Activated CD4-positive, alpha-beta memory T cell treated with anti-CD3 and anti-CD28 coated beads, Interleukin-2, amount 10 ng/mL, durations not matched to agents 7 days and 5 days (primary cell): ENCODE results near the gene EEFSEC. TPM values are rescaled to one million over a fixed set of nuclear protein-coding genes. Genes with fewer than 3 reads are reported as not detected.
"Not testable (repeated sequence)": the region's sequence is repeated elsewhere in the genome, so short reads cannot be mapped to it uniquely, and the experiment has no call there.

Experiments used
- CTCF ChIA-PET: fragments of 350-600 bp; sonication (Branson Sonifier 250); formaldehyde crosslinking; loops from one replicate; lab custom pipeline; 2021; ENCODE audit warnings: antibody characterized with exemption, inconsistent platforms; lab: Charles Lee
- POLR2A ChIA-PET: fragments of 350-600 bp; sonication (Branson Sonifier 250); formaldehyde crosslinking; loops from one replicate; lab custom pipeline; 2021; ENCODE audit warnings: antibody characterized with exemption; lab: Charles Lee
- DNase-seq: peaks from one replicate; pipeline ENCODE4 v3.0.0-alpha.2; 2020
- H3K27ac Mint-ChIP-seq: one replicate; pipeline ENCODE4 v1.8.0; 2021; ENCODE audit warnings: mild to moderate bottlenecking, mixed read lengths
- H3K27me3 Mint-ChIP-seq: one replicate; pipeline ENCODE4 v1.8.0; 2021; ENCODE audit warnings: mixed read lengths
- H3K36me3 Mint-ChIP-seq: one replicate; pipeline ENCODE4 v1.8.0; 2021; ENCODE audit warnings: low read depth, mixed read lengths
- H3K4me1 Mint-ChIP-seq: one replicate; pipeline ENCODE4 v1.8.0; 2021; ENCODE audit warnings: mixed read lengths
- H3K4me3 Mint-ChIP-seq: one replicate; pipeline ENCODE4 v1.8.0; 2021; ENCODE audit warnings: mild to moderate bottlenecking, mixed read lengths
- H3K9me3 Mint-ChIP-seq: one replicate; pipeline ENCODE4 v1.8.0; 2021; ENCODE audit warnings: mixed read lengths
- total RNA-seq, 2 experiments: library from RNA; stranded (reverse); gene quantifications; one replicate each; pipeline ENCODE4 v1.2.3, GENCODE V29; 2021

EEFSEC gene
- total RNA-seq, 2 experiments from 2014 or later, result 14.5 to 15.0 TPM

DNA sequence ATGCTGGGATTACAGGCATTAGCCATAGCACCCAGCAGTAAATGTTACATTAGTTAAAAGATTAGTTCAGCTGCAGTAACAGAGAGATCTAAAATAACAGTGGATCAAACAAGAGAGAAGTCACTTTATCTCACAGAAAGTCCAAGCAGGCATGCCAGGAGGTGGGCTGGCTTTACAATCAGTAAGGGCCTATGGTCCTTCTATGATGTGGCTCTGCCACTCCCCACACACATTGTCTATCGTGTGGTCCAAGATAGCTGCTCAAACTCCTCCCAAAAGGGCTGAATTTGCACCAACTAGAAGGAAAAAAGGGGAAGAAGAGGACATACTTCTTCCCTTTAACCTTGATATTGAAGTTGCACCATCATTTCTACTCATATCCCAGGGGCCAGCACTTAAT, 25.0 kb upstream of the EEFSEC start:
- Mint-ChIP-seq H3K4me3 (no peak overlapping the region), H3K36me3 (peaks cover 3% of the 10 kb centered on the region), H3K4me1 (peaks cover 14% of the 10 kb centered on the region), H3K9me3 (no peaks in the 10 kb centered on the region), H3K27me3 (peaks cover 1% of the 10 kb centered on the region), H3K27ac (no peak overlapping the region)
- no peak for DNase-seq
- POLR2A ChIA-PET, result interaction anchor here (2.7 kb wide), 1 partner anchor 25 kb away, joined by 12 read pairs; the partner anchor contains the start of gene EEFSEC
- CTCF ChIA-PET, result interaction anchor here (1.9 to 3.1 kb wide), 2 partner anchors 18 to 33 kb away, joined by 5 to 12 read pairs; no protein-coding TSS in a partner anchor

DNA sequence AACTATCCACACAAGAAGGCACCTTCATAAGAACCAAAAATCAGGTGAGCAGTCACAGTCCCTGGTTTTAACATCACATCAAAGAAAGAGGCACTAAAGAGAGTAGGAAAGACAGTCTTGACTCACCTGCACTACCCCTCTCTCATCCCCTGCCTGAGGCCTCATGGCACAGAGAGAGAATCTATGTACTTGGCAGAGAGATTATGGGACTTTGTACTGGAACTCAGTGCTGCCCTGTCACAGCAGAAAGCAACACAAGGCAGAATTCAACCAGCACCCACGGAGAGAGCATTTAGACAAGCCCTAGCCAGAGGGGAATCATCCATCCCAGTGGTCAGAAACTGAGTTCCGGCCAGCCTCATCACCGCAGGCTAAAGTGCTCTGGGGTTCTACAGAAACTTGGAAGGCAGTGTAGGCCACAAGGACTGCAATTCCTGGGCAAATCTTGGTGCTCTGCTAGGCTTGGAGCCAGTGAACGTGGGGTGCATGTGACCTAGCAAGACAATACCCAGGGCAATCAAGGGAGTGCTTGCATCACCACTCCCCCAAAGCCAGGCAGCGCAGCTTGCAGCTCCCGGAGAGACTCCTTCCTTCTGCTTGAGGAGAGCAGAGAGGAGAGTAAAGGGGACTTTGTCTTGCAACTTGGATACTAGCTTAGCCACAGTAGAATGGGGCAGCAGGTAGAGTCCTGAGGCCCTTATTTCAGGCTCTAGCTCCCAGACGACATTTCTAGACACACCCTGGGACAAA, 21.2 kb upstream of the EEFSEC start:
- POLR2A ChIA-PET, result interaction anchor here (1.7 to 2.1 kb wide), 3 partner anchors 9 to 37 kb away, joined by 6 to 16 read pairs (median 13); partner anchors contain the start of gene RUVBL1
- CTCF ChIA-PET, result interaction anchor here (2.2 to 3.2 kb wide), 4 partner anchors 9 to 56 kb away, joined by 7 to 144 read pairs (median 20); partner anchors contain the start of gene RUVBL1
- DNase-seq, result no peak
- Mint-ChIP-seq H3K27me3 (peaks cover 10% of the 10 kb centered on the region), H3K9me3 (no peaks in the 10 kb centered on the region), H3K27ac (no peak overlapping the region), H3K36me3 (no peaks in the 10 kb centered on the region), H3K4me3 (no peak overlapping the region), H3K4me1 (no peaks in the 10 kb centered on the region)

DNA sequence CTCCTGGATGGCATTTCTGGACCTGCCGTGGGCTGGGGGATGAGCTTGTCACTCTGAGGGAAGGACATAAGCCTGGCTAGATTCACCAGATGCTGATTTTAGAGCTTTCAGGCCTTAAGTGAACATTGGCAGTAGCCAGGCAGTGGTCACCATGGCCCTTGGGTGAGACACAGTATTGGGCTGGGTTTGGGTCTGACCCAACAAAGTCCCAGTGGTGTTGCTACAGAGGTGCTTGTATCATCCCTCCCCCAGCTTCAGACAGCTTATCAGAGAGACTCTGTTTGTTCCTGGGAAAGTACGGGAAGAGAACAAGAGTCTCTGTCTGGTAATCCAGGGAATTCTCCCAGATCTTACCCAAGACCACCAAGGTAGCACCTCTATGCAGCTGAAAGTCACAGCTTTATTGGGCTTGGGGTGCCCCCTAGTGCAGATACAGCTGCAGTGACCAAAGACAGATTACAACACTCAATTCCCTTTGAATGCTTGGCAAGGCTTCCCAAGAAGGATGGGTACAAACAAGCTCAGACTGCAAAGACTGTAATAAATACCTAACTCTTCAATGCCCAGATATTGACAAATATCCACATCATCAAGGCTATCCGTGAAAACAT, 19.9 kb upstream of the EEFSEC start:
- POLR2A ChIA-PET, result interaction anchor here (1.1 to 2.1 kb wide), 5 partner anchors 10 to 38 kb away, joined by 3 to 16 read pairs (median 6); partner anchors contain the start of gene RUVBL1

DNA sequence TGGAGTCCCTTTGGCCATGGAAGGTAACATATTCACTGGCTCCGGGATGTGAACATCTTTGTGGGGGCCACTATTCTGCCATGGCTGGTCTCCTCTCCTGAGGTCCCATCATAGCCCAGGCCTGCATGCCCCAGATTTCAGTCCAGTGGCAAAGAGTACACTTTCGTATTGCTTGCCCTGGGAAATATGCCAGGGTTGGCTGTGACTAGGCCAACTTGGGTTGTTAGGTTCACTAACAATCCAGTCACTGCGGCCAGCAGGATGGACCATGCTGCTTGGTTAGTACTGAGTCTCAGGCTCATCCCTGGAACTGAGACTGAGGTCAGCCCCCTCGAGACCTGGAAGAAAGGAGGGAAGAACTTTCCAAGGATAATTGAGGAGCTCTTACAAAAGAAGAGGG, 9.8 kb upstream of the EEFSEC start:
- CTCF ChIA-PET, result no interaction called here
- Mint-ChIP-seq H3K36me3 (no peaks in the 10 kb centered on the region), H3K27ac (no peak overlapping the region), H3K27me3 (peaks cover 12% of the 10 kb centered on the region), H3K4me3 (no peak overlapping the region), H3K9me3 (no peaks in the 10 kb centered on the region), H3K4me1 (no peaks in the 10 kb centered on the region)
- POLR2A ChIA-PET, result interaction anchor here (1.4 kb wide), 1 partner anchor 10 kb away, joined by 4 read pairs; no protein-coding TSS in a partner anchor
- DNase-seq, result no peak

More for the DNA sequence above, 19.9 kb upstream of the EEFSEC start:
- Mint-ChIP-seq H3K9me3 (no peaks in the 10 kb centered on the region), H3K4me3 (no peak overlapping the region), H3K36me3 (no peaks in the 10 kb centered on the region), H3K4me1 (no peaks in the 10 kb centered on the region), H3K27me3 (peaks cover 18% of the 10 kb centered on the region), H3K27ac (no peak overlapping the region)
- DNase-seq, result peak; percentile 56
- CTCF ChIA-PET, result interaction anchor here (0.6 to 3.2 kb wide), 25 partner anchors 10 to 190 kb away, joined by 3 to 144 read pairs (median 5); partner anchors contain the start of genes EEFSEC and RUVBL1

DNA sequence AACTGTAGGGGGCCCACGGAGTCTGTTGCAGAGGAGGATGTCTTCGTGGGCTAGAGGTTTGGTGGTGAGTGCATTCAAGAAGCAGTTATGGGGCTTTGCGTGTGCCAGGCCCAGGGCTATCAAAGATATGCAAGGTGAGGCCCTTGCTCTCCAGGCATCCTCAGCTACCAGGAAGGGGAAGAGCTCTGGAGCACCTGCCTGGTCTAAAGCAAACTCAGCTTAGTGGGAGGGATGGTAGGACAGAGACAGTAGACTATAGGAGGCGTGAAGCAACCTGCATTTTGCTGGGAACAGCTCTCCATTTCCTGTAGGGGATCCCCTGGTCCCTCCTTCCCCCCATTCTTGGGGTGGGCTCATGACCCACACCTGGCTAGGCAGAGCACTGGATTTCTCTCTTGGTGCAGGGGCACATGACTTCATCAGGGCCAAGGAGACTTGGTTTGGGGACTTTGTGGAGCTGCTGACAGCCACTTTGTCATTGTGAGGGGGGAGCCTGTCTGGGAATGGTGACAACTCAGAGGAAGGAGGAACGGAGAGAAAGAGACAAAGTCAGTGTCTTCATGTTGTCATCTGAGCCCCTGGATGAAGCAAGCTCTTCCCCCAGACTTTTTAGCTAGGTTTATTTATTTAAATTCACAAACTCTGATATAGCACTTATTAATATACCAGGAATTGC, 8.6 kb upstream of the EEFSEC start:
- ChIA-PET POLR2A (interaction anchor here (1.2 to 1.4 kb wide), 2 partner anchors 9 to 11 kb away, joined by 3 to 4 read pairs; no protein-coding TSS in a partner anchor), CTCF (no interaction called here)
- DNase-seq, result no peak
- H3K4me3 Mint-ChIP-seq, result no peak overlapping the region
- no peaks in the 10 kb centered on the region for H3K9me3 Mint-ChIP-seq
- no peaks in the 10 kb centered on the region for H3K36me3 Mint-ChIP-seq
- H3K27ac Mint-ChIP-seq, result no peak overlapping the region
- H3K4me1 Mint-ChIP-seq, result no peaks in the 10 kb centered on the region
- H3K27me3 Mint-ChIP-seq, result peaks cover under 1% of the 10 kb centered on the region

DNA sequence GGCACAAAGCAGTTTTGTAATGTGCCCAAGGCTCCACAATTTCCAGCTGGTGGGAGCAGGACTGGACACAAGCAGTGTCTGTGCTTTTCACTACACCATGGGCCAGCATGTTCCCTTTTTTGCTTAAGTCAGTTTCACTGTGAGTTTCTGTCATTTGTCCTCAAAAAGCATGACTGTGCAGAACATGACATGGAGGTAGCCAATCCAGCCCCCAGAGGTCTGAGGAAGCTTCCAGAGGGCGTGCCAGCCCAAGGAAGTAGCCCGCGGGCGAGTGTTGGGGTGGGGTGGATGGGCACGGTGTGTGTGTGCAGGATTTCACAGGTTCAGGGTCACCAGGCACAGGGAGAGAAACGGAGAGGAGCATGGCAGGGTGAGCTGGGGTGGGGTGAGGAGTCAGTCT, 8.0 kb upstream of the EEFSEC start:
- no peak overlapping the region for H3K4me3 Mint-ChIP-seq
- H3K4me1 Mint-ChIP-seq, result no peaks in the 10 kb centered on the region
- H3K36me3 Mint-ChIP-seq, result no peaks in the 10 kb centered on the region
- no peak for DNase-seq
- no peaks in the 10 kb centered on the region for H3K27me3 Mint-ChIP-seq
- CTCF ChIA-PET, result no interaction called here
- H3K9me3 Mint-ChIP-seq, result no peaks in the 10 kb centered on the region
- H3K27ac Mint-ChIP-seq, result no peak overlapping the region
- POLR2A ChIA-PET, result interaction anchor here (1.2 kb wide), 1 partner anchor 11 kb away, joined by 3 read pairs; no protein-coding TSS in a partner anchor

DNA sequence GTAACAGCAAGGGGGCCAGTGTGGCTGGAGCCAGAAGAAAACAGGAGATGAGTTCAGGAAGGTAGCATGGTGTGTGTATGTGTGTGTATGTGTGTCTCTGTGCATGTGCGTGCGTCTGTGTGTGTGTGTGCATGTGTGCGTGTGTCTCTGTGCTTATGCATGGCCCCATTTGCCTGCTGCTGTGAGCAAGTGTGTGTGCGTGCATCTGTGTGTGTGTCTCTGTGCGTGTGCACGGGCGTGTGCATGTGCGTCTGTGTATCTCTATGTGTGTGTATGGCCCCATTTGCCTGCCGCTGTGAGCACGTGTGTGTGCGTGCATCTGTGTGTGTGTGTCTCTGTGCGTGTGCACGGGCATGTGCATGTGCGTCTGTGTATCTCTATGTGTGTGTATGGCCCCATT, 7.1 kb upstream of the EEFSEC start:
- POLR2A ChIA-PET, result no interaction called here
- no peak for DNase-seq
- CTCF ChIA-PET, result interaction anchor here (1.5 kb wide), 1 partner anchor 51 kb away, joined by 3 read pairs; no protein-coding TSS in a partner anchor
- Mint-ChIP-seq H3K27ac (no peak overlapping the region), H3K36me3 (no peaks in the 10 kb centered on the region), H3K4me1 (no peaks in the 10 kb centered on the region), H3K4me3 (no peak overlapping the region), H3K9me3 (no peaks in the 10 kb centered on the region), H3K27me3 (no peaks in the 10 kb centered on the region)

DNA sequence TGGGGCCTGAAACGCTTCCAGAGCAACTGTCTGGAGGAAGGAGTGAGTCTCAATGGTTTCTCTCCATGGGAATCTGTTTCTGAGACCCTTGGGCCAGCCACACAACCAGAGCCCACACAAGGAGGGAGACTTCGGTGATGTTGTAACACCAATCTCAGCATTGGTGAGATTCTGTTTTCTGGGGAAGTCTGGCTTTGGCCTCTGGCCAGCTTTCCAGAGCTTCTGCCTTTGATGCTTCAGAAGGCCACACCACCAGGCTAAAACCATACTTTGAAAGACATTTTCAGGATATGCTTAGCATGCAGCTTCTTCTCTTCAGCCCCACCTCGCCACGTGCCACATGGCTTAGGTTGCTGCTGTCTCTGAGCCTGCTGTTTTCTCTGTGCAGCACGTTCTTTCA, 3.6 kb upstream of the EEFSEC start:
- peaks cover 9% of the 10 kb centered on the region for H3K4me1 Mint-ChIP-seq
- no peaks in the 10 kb centered on the region for H3K27me3 Mint-ChIP-seq
- no peaks in the 10 kb centered on the region for H3K36me3 Mint-ChIP-seq
- no peaks in the 10 kb centered on the region for H3K9me3 Mint-ChIP-seq
- CTCF ChIA-PET, result interaction anchor here (1.6 kb wide), 1 partner anchor 16 kb away, joined by 5 read pairs; no protein-coding TSS in a partner anchor
- DNase-seq, result no peak
- H3K4me3 Mint-ChIP-seq, result no peak overlapping the region
- H3K27ac Mint-ChIP-seq, result no peak overlapping the region
- POLR2A ChIA-PET, result no interaction called here

DNA sequence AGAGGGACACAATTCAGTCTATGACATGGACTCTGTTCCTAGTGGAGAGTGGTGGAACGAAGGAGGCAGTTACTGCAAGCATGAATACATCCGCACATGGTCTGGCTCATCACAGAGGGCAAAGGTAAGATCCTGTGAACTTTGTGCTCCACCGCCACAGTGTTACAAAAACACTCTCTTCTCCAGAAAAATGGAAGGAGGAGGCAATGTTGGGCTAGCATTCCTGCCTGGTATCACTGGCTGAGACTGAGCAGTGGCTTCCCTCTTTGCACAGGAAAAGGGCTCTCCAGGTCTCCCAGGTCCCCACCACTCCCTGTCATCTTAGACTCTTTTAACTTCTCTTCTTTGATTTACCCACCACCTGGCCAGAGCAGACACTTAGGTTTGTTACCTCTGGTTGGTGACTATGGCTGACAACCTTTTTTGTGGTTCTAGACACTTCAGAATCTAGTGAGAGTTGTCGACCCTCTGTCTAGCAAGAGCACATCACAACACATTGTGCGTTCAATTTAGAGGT, 1.5 kb upstream of the EEFSEC start:
- ChIA-PET POLR2A (no interaction called here), CTCF (no interaction called here)
- H3K9me3 Mint-ChIP-seq, result no peaks in the 10 kb centered on the region
- peaks cover 12% of the 10 kb centered on the region for H3K36me3 Mint-ChIP-seq
- H3K4me1 Mint-ChIP-seq, result peaks cover 16% of the 10 kb centered on the region
- no peak overlapping the region for H3K4me3 Mint-ChIP-seq
- H3K27ac Mint-ChIP-seq, result no peak overlapping the region
- no peaks in the 10 kb centered on the region for H3K27me3 Mint-ChIP-seq
- no peak for DNase-seq

DNA sequence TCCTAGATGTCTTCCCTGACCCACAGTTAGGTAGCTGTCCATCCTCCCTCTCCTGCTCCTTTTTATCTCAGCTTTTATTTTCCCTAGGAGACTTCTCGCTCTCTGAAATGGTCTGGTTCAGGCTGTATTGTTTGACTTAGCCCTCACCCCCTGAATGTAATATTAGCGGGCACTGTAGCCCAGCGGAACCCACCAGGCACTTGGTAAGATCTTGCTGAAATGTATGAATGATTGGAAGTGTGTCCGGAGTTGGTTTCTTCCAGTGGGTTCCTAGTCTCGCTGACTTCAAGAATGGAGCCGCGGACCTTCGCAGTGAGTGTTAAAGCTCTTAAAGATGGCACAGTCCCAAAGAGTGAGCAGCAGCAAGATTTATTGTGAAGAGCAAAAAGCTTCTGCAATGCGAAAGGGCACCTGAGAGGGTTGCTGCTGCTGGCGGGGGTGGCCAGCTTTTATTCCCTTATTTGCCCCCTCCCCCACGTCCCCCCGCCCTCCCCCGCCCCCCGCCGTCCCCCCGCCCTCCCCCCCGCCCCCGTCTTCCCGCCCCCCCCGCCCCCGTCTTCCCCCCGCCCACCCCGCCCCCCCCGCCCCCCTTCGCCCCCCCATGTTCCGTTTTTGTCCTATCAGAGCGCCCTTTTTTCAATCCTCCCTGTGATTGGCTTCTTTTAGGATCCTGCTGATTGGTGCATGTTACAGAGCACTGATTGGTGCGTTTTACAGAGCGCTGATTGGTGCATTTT, 694 bp upstream of the EEFSEC start:
- Mint-ChIP-seq H3K4me3 (peak overlapping the region; percentile 93), H3K36me3 (peaks cover 18% of the 10 kb centered on the region), H3K9me3 (no peaks in the 10 kb centered on the region), H3K27ac (peak overlapping the region; percentile 70), H3K27me3 (no peaks in the 10 kb centered on the region), H3K4me1 (peaks cover 16% of the 10 kb centered on the region)
- ChIA-PET CTCF (interaction anchor here (0.6 to 2.2 kb wide), 5 partner anchors 12 to 63 kb away, joined by 3 to 19 read pairs (median 4); partner anchors contain the start of gene RUVBL1), POLR2A (interaction anchor here (0.7 to 2.3 kb wide), 7 partner anchors 10 to 104 kb away, joined by 3 to 46 read pairs (median 5); partner anchors contain the start of gene RUVBL1)
- no peak for DNase-seq

DNA sequence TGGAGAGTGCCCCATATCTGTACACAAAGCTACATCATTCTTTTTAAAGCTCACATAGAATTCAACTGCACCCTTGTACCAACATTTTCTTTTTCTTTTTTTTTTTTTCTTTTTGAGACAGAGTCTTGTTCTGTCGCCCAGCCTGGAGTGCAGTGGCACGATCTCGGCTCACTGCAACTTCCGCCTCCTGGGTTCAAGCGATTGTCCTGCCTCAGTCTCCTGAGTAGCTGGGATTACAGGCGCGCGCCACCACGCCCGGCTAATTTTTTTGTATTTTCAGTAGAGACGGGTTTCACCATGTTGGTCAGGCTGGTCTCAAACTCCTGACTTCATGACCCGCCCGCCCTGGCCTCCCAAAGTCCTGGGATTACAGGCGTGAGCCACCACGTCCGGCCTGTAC, 1.1 kb downstream of the EEFSEC start:
- not testable (repeated sequence) for H3K27me3 Mint-ChIP-seq, DNase-seq, H3K9me3 Mint-ChIP-seq
- Mint-ChIP-seq H3K4me3 (peak overlapping the region; percentile 93), H3K36me3 (peaks cover 25% of the 10 kb centered on the region), H3K4me1 (peaks cover 16% of the 10 kb centered on the region), H3K27ac (peak overlapping the region; percentile 61)
- ChIA-PET CTCF (interaction anchor here (0.7 to 2.2 kb wide), 10 partner anchors 9 to 527 kb away, joined by 3 to 19 read pairs (median 6); partner anchors contain the start of gene RUVBL1), POLR2A (interaction anchor here (0.6 to 2.3 kb wide), 7 partner anchors 10 to 102 kb away, joined by 3 to 46 read pairs (median 4); partner anchors contain the start of genes RUVBL1 and SEC61A1)
